ENCODE data around the gene PSMD4.

DNA sequence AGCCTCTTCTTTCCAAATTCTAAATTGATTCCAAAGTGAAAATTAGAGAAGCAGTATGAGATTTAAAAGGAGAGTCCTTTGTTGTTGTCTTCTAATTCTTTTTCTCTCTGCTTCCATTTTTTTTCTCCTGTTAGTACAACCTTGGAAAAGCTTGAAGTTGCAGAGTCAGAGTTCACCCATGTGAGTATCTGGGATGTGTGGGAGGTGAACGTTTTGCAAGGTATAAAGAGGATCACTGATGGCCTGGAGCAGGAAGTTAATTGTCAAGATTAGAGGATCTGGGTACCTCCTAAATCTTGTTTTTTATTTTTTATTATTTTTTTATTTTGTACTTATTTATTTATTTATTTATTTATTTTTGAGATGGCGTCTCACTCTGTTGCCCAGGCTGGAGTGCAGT lies 7.7 kb upstream of the PSMD4 start:
- TF ChIP-seq, protein P1, sequence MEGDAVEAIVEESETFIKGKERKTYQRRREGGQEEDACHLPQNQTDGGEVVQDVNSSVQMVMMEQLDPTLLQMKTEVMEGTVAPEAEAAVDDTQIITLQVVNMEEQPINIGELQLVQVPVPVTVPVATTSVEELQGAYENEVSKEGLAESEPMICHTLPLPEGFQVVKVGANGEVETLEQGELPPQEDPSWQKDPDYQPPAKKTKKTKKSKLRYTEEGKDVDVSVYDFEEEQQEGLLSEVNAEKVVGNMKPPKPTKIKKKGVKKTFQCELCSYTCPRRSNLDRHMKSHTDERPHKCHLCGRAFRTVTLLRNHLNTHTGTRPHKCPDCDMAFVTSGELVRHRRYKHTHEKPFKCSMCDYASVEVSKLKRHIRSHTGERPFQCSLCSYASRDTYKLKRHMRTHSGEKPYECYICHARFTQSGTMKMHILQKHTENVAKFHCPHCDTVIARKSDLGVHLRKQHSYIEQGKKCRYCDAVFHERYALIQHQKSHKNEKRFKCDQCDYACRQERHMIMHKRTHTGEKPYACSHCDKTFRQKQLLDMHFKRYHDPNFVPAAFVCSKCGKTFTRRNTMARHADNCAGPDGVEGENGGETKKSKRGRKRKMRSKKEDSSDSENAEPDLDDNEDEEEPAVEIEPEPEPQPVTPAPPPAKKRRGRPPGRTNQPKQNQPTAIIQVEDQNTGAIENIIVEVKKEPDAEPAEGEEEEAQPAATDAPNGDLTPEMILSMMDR (IDR thresholded peaks at IDR 0.05): no peak
- TF ChIP-seq KDM1A (IDR thresholded peaks at IDR 0.05; ENCODE audit: low read depth) (no peak), JUN (IDR thresholded peaks at IDR 0.05) (no peak), HDAC2 (IDR thresholded peaks at IDR 0.05) (no peak), MYC (IDR thresholded peaks at IDR 0.05; ENCODE audit: borderline replicate concordance, low read length) (no peak), NPAS2 (CRISPR knock-in tag; IDR thresholded peaks at IDR 0.05; ENCODE audit: borderline replicate concordance) (no peak), EP300 (IDR thresholded peaks at IDR 0.05) (no peak), CEBPB (IDR thresholded peaks at IDR 0.05) (no peak), MAZ (IDR thresholded peaks at IDR 0.05; ENCODE audit: borderline replicate concordance, low read depth, low read length) (no peak), POLR2A (IDR thresholded peaks at IDR 0.05; ENCODE audit: low read length) (no peak)
- TF ChIP-seq, protein P2, sequence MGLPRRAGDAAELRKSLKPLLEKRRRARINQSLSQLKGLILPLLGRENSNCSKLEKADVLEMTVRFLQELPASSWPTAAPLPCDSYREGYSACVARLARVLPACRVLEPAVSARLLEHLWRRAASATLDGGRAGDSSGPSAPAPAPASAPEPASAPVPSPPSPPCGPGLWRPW (IDR thresholded peaks at IDR 0.05): no peak
